ENCODE measurements around the gene CHST8.

DNA sequence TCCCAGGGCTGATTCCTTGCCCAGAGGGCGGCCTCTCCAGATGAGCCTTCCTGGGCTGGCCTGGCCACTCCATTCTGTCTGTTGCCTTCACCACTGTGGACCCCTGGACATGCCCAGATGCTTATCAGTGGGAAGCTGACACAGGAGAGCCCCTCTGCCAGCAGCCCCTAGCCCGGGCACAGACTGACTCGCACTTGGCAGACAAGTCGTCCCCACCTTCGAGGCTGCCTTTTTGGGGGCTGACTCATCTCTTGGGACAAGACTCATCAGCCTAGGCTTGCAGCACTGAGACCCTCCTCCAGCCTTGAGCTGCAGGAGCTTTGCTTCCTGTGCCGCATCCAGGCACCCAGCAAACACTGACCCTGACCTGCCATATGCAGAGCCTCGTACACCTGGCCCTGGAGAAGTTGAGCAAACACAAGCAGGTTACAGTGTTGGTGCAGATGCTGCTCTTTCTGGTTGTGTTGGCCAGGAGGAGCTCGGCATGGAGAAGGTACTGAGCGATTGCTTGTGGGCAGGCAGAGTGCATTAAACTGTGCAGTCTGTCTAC, 8.1 kb downstream of the CHST8 start:
- TF ChIP-seq CTCF (IDR thresholded peaks at IDR 0.05; ENCODE audit: borderline replicate concordance, extremely low read depth, low read length, poor library complexity, severe bottlenecking) (no peak), EZH2 (IDR thresholded peaks at IDR 0.05; ENCODE audit: borderline replicate concordance, low read depth, low read length, severe bottlenecking) (no peak)
